Stimulated activated CD8-positive, alpha-beta memory T cell treated with anti-CD3 and anti-CD28 coated beads, Interleukin-2, amount 100 ng/mL, for 1 hour (primary cell): ENCODE results near the gene MKX.
"Not testable (repeated sequence)": the region's sequence is repeated elsewhere in the genome, so short reads cannot be mapped to it uniquely, and the experiment has no call there.

Experiments used
- DNase-seq, 2 donors: peaks; one replicate each; pipeline ENCODE4 v3.0.0-alpha.2; 2020; ENCODE audit warnings: low read depth in 2 of 2

The MKX gene

DNA sequence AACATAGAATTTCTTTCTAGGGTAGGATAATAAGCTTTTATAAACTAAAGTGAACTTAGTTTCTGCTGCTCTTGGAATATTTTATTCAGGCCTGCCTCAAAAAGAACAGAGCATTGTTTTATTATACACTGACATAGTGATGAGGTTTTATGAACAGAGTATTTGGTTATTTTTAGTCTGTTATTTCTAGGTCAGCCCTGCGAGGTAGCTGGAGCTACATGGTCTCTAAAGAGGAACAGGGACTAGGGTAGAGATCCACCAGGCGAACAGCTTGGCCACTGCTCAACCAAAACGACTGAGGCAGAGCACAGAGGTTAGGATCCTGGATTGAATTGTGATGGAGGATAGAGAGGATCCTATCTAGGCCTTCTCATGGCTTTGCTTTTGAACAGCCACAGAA, 53.0 kb downstream of the MKX start:
- no peak for DNase-seq

DNA sequence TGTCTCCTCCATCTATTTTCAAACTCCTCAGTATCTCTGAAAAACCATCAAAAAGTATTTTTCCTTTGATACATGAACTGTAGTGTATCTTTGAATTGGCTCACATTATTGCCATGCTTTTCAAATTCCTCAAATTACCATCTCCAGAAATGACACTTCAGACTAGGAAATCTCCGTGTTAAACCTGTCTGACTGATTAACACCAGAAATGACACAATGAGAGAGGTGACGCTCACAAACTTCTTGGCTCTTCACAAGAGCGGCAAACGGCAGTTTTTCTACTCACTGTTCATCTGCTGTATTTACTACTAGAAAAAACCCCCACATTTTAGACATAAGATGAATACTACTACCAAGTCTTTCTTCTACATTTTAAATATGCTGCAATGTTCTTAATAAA, 56.6 kb downstream of the MKX start:
- DNase-seq, result no peak

DNA sequence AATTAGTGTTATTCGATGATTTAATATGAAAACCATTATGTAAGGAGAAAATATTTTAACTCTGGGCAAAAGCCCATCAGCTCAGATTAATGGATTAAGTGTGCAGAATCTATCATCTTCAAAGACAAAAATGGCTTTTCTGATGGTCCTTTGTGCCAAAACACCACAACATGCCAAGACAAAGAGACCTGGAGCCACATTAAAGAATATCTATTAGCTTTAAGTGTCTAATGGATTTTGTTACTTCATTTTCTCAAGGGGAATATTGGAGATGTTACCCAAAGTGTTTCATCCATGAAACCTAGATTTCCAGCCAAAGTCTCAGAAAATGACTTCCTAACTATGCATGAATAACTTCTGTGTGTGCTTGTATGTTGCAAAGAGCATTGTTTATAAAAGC, 57.3 kb downstream of the MKX start:
- DNase-seq, result no peak

DNA sequence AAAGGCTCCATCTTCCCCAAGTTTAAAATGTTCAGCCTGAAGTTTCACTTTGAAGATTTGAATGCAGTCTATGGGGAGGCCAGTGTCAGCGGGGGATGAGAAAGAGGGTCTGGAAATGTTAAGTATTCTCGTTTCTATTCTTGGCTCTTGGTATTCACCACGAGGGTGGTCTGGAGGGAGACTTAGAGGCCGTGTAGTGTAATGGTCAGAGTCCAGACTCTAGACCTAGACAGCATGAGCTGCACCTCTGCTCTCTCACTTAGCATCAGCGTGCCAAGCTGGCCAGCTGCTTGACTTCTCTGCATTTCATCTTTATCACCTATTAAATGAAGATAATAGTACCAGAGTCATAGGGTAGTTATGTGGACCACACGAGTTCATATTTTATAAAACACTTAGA, 57.9 kb downstream of the MKX start:
- DNase-seq, result no peak

DNA sequence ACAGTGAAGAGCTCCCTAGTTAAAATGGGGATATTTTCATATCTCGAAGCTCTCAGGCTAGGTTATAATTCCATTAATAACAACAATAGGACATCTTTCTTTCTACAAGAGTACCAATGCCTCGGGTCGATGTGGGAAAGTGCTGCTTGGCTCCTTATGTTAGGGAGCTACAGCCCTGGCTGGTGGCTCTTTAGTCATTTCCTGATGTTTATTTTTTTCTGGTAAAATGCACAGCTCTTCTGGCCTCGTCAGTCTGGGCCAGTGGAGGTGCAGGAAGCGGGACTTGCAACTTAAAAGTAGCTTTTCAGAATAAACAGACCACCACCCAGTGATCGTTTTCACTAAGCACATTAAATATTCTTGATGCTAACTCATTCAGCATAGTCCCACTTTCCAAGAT, 58.3 kb downstream of the MKX start:
- no peak for DNase-seq

DNA sequence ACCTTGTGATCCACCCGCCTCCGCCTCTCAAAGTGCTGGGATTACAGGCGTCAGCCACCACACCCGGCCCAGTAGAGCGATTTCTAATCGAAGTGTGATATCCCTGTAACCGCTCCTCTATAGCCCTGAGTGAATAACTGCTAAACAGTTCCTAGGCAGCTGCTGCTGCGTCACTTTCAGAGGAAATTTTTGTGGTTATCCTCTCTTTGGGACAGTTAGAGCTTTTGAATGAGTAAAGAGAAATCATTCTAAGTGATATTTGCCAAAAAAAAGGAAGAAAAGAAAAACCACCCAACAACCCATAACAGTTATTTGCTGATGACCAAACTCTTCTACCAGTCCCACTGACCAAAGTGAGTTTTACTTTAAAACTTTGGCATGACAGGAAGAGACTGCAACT, 59.9 kb downstream of the MKX start:
- DNase-seq, result no peak

DNA sequence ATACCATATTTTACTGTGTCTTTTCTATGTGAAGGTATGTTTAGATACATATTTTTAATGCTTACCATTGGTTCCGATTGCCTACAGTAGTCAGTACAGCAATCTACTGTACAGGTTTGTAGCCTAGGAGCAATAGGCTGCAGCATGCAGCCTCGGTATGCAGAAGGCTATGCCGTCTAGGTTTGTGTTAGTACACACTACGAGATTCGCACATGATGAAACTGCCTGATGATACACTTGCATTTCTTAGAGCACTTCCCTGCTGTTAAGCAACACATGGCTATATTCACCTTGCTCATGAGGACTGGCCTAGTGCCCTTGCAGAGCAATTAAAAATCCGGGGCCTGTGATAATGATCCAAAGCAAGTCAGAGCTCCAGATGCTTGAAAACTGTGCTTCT, 62.4 kb downstream of the MKX start:
- no peak for DNase-seq

DNA sequence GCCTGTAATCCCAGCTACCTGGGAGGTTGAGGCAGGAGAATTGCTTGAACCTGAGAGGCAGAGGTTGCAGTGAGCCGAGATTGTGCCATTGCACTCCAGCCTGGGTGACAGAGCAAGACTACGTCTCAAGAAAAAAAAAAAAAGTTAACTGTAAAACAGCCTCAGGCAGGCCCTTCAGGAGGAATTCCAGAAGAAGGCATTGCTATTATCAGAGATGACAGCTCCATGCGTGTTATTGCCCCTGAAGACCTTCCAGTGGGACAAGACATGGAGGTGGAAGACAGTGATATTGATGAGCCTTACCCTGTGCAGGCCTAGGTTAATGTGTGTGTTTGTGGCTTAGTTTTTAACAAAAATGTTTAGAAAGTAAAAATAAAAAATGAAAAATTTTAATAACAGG, 63.8 kb downstream of the MKX start:
- not testable (repeated sequence) for DNase-seq

DNA sequence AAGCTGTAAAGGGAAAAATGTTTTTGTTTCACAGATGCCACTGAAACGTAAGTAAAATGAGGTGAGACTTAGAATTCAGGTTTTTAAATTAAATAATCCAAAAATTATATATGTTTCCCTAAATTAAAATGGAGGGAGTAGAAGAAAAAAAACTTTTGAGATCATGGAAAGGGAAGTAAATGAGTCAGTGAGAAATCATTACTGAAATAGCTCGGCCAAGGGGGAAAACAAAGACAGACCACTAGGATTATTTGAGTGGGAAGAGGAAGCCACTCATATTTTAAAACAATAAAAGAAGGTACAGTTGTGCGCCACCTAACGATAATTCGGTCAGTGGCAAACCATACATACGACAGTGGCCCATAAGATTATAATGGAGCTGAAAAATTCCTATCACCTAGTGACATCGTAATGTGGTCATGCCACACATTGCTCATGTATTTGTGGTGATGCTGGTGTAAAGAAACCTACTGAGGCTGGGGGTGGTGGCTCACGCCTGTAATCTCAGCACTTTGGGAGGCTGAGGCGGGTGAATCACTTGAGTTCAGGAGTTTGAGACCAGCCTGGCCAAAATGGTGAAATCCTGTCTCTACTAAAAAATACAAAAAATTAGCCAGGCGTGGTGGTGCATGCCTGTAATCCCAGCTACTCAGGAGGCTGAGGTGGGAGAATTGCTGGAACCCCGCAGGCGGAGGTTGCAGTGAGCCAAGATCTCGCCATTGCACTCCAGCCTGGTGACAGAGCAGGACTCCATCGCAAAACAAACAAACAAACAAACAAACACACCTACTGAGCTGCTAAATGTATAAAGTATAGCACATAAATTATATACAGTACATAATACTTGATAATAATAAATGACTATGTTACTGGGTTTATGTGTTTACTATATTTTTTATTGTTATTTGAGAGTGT, 64.7 kb downstream of the MKX start:
- no peak for DNase-seq

DNA sequence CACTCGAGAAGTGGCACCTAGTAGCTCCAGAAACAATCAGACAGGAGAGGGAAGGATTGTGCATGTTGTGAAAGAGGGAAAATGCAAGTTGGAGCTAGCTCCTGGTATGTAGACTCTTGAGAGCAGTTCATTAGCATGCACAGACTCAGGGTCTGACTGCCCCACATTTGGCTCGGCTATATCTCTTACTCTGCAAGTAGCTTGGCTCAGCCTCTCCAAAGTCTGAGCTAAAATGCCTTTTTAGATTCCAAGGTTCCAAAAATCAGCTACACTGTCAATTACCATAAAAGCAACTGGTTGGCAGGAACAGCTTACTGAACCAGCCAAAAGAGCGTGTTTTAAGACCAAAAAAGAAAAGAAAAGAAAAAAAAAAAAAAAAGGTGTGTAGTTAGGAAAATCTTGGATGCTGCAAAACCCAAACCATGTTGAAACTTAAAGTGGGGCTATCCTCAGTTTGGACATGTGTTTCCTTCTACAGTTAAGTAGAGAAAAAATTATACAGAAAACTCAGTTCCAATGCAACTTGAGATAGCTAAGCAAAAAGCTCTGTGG, 65.5 kb downstream of the MKX start:
- DNase-seq, result no peak

DNA sequence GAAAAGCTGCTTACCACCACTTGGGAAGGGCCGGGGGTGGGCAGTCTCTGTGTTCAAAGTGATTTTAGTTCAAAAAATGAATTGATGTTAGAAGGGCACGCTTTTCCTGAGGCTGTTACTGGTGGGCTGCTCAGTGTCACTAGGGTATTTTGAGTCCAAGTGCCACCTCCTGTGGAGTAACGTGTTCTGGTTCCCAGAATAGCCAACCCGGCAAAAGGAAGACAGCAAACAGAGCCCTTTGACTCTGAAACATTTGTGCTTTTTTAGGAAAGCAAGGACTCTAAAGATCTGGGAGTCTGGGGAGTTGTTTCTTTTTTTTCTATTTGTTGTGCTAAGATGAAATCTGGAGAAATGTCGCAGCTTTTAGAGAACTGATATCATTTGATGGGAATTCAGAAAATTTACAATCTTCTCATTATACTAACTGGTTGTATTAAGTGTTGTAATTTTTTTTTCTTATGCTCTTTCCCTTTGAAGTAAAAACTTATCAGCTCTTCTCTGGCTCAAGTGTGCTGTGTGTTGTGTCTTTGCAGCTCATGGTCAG, 66.2 kb downstream of the MKX start:
- DNase-seq, result no peak

DNA sequence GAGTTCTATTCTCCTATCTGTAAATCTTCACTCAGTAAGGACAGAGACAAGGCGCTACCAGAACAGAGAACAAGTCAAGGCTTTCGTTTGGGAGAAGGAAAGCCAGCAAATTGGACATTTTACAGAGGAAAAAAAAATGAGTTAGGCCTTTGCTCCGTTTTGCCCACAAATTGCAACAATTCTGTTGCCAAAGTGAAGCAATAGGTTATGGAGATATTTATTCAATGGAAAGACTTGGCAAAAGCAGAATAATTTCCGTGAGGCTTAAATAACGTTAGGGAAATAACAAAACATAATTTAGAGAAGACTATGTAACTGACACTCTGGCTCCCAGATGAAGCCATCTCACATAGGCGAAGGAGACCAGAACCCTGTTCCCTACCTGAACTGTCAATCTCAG, 67.5 kb downstream of the MKX start:
- DNase-seq, result no peak

DNA sequence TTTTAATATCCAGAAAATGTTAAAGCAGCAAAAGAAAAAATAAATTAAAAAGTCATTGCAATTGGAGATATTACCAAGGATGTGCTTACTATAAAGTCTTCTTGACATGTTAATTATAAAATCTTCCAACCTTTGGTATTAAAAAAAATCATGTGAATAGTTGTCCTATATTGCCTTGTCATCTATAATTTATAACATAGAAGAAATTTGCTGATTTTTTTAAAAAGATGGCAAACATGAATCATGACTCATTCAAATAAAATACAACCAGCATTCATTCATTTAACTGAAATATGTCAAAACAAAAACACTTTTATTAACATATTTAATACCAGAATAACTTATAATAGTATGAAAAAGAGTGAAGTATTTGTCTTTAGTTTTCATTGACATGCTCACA, 72.6 kb downstream of the MKX start:
- DNase-seq, result no peak

DNA sequence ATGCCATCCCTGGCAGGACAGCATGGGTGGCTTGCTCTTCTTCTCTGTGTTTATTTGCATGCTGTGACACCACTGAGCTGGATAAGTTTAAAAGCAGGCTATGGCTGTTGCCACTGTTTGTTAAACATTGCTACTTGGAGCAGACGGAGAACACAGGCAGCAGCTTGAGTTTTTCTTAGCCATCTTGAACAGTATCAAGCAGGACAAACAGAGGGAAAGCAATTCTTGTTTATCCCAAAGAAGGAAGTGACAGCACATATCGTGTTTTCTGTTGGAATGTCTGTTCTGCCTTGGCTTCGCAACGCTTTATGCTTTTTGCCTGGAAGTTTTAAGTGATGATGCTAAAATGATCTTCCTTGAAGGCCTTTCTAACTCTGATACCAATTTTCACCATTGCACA, 73.8 kb downstream of the MKX start:
- no peak for DNase-seq

DNA sequence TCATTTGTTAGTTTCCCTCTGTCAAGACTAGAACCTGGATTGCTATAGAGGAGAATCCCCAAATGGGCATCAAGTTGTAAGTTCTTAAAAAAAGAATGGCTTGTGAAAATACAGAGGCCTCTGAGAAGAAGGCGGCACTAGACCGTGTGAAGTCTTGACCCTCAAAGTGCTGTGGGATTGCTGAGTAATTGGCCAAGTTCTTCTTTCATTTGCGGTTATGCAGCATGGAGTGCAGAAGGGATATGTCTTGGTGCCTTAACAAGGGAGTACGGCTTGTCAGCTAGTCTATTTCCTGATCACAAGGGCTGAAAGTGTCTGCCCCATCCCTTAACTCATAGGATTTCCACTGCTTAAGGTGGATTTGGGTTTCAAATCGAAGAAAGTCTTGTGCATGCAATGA, 81.2 kb downstream of the MKX start:
- no peak for DNase-seq

DNA sequence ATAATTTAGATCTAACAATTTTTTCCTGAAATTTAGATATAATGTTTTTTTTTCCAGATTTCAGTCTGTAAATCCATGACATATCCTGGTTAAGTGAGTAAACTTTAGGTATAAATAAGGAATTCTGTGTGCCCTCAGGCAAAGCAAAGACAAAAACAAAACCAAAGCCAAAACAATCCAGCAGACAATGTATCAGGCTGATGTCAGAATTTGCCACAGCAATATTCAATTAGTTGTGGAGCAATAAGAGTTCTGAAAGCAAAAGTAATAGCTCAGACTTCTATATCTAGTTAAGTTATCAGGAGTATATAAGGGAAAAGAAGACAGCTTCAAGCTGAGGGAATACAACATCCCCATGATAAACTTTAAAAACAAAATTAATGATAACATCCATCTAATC, 82.0 kb downstream of the MKX start:
- no peak for DNase-seq

DNA sequence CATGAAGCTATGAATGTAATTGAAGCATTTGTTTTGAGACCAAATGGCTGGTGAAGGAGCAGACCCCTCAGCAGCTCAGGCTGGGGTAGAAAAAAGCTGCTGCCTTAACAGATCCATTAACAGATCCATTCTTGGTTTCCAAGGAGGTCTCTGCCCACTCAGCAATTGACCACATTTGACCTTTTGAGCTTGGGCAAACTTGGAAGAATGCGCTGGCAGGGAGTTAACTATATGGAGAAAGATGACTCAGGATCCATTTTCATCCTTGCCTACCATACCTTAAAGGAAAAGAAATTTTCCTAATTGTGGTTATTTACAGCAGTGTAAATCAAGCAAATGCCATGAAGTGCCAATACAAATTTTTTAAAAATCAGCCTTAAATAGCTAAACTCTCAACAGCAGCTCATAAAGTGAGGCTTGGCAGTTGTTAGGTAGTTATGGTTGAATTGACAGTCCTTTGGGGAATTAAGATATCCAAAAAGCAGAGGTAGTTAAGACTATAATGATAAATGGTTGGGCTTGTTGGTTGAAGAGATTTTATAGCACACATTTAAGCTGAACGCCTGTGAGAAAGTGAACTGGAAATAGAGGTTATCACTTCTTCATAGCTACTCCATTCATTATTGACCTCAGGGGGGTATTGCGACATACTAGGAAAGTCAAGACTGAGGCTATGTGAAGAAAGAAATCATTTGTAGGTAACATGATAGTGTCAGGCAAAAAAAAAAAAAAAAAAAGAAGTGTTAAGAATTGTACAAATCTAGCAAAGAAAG, 83.9 kb downstream of the MKX start:
- no peak for DNase-seq

DNA sequence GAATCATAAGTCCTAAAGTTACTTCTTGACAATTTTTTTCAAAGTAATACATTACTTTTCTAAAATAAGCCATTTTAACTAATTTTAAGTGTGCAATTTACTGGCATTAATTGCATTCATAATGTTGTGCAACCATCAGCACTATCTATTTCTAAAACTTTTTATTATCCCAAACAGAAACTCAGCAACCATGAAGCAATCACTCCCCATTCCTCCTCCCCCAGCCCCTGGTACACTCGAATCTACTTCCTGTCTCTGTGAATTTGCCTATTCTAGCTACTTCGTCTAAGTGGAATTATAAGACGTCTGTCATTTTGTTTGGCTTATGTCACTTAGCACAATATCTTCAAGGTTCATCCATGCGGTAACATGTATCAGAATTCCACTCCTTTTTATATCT, 84.9 kb downstream of the MKX start:
- no peak for DNase-seq

DNA sequence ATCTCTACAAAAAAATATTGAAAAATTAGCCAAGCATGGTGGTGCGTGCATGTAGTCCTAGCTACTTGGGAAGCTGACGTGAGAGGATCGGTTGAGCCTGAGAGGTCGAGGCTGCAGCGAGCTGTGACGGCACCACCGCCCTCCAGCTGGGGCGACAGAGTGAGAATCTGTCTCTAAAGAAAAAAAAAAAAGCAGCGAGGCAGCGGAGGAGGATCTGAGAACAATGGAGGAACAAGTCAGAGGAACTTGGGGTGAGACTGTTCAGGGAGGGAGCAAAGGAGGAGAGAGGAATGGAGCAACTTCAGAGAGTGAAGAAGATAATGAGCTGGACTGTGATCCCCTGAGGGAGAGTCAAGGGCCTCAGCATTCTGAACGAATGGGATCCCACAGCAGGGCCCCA, 85.4 kb downstream of the MKX start:
- no peak for DNase-seq

DNA sequence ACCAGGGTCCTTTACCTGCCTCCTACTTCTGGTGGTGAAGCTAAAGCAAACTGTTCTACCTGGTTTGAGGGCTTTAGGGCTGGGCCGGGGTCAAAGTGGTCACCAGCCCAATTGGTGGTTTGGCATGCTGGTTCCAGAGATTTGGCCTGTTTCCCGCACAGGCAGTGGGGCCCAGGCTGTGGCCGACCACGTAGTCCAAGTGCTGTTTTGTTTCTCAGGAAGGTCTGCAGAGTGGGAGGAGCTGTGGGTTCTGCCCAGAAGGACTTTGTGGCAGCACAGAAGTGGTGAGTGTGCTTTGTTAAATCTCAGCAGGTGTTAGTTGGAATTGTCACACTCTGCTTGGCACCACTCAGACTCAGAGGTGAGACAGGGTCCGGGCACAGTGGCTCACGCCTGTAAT, 85.8 kb downstream of the MKX start:
- DNase-seq, result no peak

DNA sequence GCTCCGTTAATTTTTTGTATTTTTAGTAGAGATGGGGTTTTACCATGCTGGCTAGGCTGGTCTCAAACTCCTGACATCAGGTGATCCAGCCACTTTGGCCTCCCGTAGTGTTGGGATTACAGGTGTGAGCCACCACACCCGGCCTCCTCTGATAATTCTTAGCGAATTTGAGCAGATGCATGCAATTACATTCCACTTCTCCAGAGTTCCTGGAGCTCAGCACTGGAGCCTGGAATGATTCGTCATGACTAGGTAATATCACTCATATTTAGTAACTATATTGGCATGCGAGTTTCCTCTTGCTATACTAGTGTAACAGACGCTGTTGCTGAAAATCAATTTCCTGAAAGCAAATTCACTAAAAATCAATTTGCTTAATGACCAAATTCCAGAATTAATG, 86.8 kb downstream of the MKX start:
- DNase-seq, result no peak

DNA sequence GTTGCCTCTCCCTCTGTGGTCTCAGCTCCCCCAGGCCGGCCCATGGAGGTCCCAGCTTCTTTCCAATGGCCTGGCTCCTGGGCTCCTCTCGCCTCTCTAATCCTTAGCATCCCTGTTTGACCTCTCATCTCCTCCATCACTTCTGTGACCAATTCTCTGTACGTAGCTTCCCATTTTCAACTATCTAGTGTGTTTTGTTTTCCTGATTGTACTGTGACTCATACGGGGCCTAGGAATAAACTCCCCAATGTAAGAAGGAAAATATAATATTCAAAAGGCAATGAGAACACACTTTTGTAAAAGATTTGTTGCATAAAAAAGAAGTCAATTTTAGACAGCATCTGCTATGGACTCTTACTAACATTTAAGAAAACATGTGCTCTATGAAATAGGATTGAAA, 90.3 kb downstream of the MKX start:
- no peak for DNase-seq

DNA sequence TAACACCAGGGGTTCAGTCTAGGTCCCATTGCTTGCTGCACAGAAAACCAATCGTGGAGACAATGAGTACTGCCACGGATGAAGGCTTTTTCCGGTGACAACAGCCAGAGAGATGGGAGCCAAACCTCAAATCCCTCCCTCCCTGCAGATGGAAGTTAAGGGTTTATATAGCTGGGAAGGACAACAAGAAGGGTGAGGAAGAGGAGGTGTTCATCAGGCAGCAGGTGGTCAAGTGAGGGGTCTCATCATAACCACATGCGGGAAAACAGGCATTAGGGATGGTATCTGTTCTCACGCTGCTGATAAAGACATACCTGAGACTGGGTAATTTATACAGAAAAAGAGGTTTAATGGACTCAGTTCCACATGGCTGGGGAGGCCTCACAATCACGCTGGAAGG, 91.3 kb downstream of the MKX start:
- no peak for DNase-seq
